ENCODE measurements around the gene GPSM1. TPM values are rescaled to one million over a fixed set of nuclear protein-coding genes. Genes with fewer than 3 reads are reported as not detected.

The GPSM1 gene
- polyA plus RNA-seq, 1 of the 3 experiments (the other 2 are of a cell fraction), result 26.7 TPM

- POLR2A ChIA-PET, result no interaction called here
- Histone ChIP-seq H3K4me1 (ENCODE audit: control insufficient read depth in 1 of 2, insufficient read depth in 2 of 2, low read depth in 1 of 2, low read length in 1 of 2) (no peaks in the 10 kb centered on the region; a peak in 1 of 4 replicates), H2AFZ (ENCODE audit: low read depth) (no peak overlapping the region), H3K27ac (ENCODE audit: low read depth in 2 of 2, low read length in 1 of 2) (no peak overlapping the region), H3K79me2 (ENCODE audit: insufficient read depth) (peaks cover 15% of the 10 kb centered on the region; the same call in 1 of the 2 replicates), H3K9ac (no peak overlapping the region), H4K20me1 (ENCODE audit: insufficient read depth) (peaks cover 14% of the 10 kb centered on the region), H3K27me3 (ENCODE audit: insufficient read depth) (no peaks in the 10 kb centered on the region), H3K9me3 (no peaks in the 10 kb centered on the region), H3K36me3 (replicated peaks in 1 of 2; ENCODE audit: control insufficient read depth in 1 of 2, insufficient read depth in 2 of 2, low read length in 1 of 2) (peaks cover 0 to 51% of the 10 kb centered on the region in 2 experiments), H3K9me2 (no peaks in the 10 kb centered on the region), H3K4me2 (no peak overlapping the region), H3K4me3 (ENCODE audit: low read depth in 2 of 2, low read length in 1 of 2) (no peak overlapping the region), H3F3A (replicated peaks; ENCODE audit: insufficient read depth) (no peaks in the 10 kb centered on the region)
- DNase-seq, result no peak
- no peak for TF ChIP-seq MEF2A (IDR thresholded peaks at IDR 0.05; ENCODE audit: borderline replicate concordance, low read depth)
- TF ChIP-seq GABPA (IDR thresholded peaks at IDR 0.05; ENCODE audit: low read depth), result no peak
- TF ChIP-seq POLR2AphosphoS5 (IDR thresholded peaks at IDR 0.05; ENCODE audit: low read depth, low read length), result no peak
- no peak for TF ChIP-seq PBX3 (IDR thresholded peaks at IDR 0.05)
- no peak for TF ChIP-seq TCF12 (IDR thresholded peaks at IDR 0.05)
- TF ChIP-seq NRF1 (IDR thresholded peaks at IDR 0.05; ENCODE audit: low read depth, low read length), result no peak
- no peak for TF ChIP-seq RXRA (IDR thresholded peaks at IDR 0.05; ENCODE audit: borderline replicate concordance, low read depth)
- TF ChIP-seq, protein P1, sequence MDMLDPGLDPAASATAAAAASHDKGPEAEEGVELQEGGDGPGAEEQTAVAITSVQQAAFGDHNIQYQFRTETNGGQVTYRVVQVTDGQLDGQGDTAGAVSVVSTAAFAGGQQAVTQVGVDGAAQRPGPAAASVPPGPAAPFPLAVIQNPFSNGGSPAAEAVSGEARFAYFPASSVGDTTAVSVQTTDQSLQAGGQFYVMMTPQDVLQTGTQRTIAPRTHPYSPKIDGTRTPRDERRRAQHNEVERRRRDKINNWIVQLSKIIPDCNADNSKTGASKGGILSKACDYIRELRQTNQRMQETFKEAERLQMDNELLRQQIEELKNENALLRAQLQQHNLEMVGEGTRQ (IDR thresholded peaks at IDR 0.05; ENCODE audit: borderline replicate concordance, low read depth, low read length), result no peak
- TF ChIP-seq FOSL2 (IDR thresholded peaks at IDR 0.05; ENCODE audit: borderline replicate concordance, low read depth), result no peak
- TF ChIP-seq SIN3A (IDR thresholded peaks at IDR 0.05; ENCODE audit: borderline replicate concordance, low read depth, low read length), result no peak
- no peak for TF ChIP-seq ZBTB33 (IDR thresholded peaks at IDR 0.05; ENCODE audit: borderline replicate concordance, low read depth)
- no peak for TF ChIP-seq RCOR1 (IDR thresholded peaks at IDR 0.05; ENCODE audit: low read length)
- TF ChIP-seq, protein P2, sequence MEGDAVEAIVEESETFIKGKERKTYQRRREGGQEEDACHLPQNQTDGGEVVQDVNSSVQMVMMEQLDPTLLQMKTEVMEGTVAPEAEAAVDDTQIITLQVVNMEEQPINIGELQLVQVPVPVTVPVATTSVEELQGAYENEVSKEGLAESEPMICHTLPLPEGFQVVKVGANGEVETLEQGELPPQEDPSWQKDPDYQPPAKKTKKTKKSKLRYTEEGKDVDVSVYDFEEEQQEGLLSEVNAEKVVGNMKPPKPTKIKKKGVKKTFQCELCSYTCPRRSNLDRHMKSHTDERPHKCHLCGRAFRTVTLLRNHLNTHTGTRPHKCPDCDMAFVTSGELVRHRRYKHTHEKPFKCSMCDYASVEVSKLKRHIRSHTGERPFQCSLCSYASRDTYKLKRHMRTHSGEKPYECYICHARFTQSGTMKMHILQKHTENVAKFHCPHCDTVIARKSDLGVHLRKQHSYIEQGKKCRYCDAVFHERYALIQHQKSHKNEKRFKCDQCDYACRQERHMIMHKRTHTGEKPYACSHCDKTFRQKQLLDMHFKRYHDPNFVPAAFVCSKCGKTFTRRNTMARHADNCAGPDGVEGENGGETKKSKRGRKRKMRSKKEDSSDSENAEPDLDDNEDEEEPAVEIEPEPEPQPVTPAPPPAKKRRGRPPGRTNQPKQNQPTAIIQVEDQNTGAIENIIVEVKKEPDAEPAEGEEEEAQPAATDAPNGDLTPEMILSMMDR (IDR thresholded peaks at IDR 0.05), result no peak
- TF ChIP-seq SMC3 (IDR thresholded peaks at IDR 0.05; ENCODE audit: low read depth, low read length), result no peak
- no peak for TF ChIP-seq FOXJ3 (CRISPR knock-in tag; IDR thresholded peaks at IDR 0.05)
- TF ChIP-seq EZH2phosphoT487 (IDR thresholded peaks at IDR 0.05; ENCODE audit: borderline replicate concordance, low read depth), result no peak
- TF ChIP-seq YY1 (IDR thresholded peaks at IDR 0.05; ENCODE audit: low read depth), result no peak
- TF ChIP-seq, protein P3, sequence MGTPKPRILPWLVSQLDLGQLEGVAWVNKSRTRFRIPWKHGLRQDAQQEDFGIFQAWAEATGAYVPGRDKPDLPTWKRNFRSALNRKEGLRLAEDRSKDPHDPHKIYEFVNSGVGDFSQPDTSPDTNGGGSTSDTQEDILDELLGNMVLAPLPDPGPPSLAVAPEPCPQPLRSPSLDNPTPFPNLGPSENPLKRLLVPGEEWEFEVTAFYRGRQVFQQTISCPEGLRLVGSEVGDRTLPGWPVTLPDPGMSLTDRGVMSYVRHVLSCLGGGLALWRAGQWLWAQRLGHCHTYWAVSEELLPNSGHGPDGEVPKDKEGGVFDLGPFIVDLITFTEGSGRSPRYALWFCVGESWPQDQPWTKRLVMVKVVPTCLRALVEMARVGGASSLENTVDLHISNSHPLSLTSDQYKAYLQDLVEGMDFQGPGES (IDR thresholded peaks at IDR 0.05; ENCODE audit: low read depth, low read length), result no peak
- no CpG with 5 or more reads among the region's 23 CpGs for WGBS (ENCODE audit: low lambda C conversion rate)
- CTCF ChIA-PET, result interaction anchor here (0.7 to 1.8 kb wide), 3 partner anchors 8 to 25 kb away, joined by 3 to 10 read pairs (median 3); no protein-coding TSS in a partner anchor
Observed at GRCh38 chr9:136336881-136337280, 9.5 kb downstream of the GPSM1 start.

All from SK-N-SH (cell line).